HPDE6-E6E7 (cell line): Measurements from ENCODE around the gene GADD45B.
"Not testable (repeated sequence)": the region's sequence is repeated elsewhere in the genome, so short reads cannot be mapped to it uniquely, and the experiment has no call there.

Source experiments
- DNase-seq: peaks from one replicate; pipeline ENCODE4 v3.0.0; 2011; ENCODE audit warnings: missing footprints; ENCODE audit errors: extremely low spot score

Gene GADD45B

GRCh38 chr19:2469102-2469914 is 6.6 kb upstream of the GADD45B start:
- DNase-seq = peak; percentile 65

- DNase-seq = not testable (repeated sequence)
Observed at GRCh38 chr19:2469915-2470200, 6.1 kb upstream of the GADD45B start.

GRCh38 chr19:2474232-2475017 is 1.5 kb upstream of the GADD45B start:
- DNase-seq = peak; percentile 74

GRCh38 chr19:2475018-2475701 is 767 bp upstream of the GADD45B start:
- DNase-seq = peak; percentile 52

- DNase-seq = no peak
Observed at GRCh38 chr19:2476451-2477140, 669 bp downstream of the GADD45B start.

GRCh38 chr19:2477141-2477710 is 1.3 kb downstream of the GADD45B start:
- peak; percentile 51 for DNase-seq

GRCh38 chr19:2477732-2478191 is 1.8 kb downstream of the GADD45B start:
- no peak for DNase-seq

- peak; percentile 50 for DNase-seq
Observed at GRCh38 chr19:2478278-2478755, 2.4 kb downstream of the GADD45B start.

- peak; percentile 60 for DNase-seq
Observed at GRCh38 chr19:2478756-2479555, 3.0 kb downstream of the GADD45B start.

- no peak for DNase-seq
Observed at GRCh38 chr19:2479556-2480194, 3.7 kb downstream of the GADD45B start.

- DNase-seq = no peak
Observed at GRCh38 chr19:2481466-2481865, 5.5 kb downstream of the GADD45B start.

GRCh38 chr19:2482354-2483038 is 6.6 kb downstream of the GADD45B start:
- DNase-seq = no peak

GRCh38 chr19:2483084-2483483 is 7.2 kb downstream of the GADD45B start:
- no peak for DNase-seq

GRCh38 chr19:2483484-2484151 is 7.7 kb downstream of the GADD45B start:
- DNase-seq = no peak

- no peak for DNase-seq
Observed at GRCh38 chr19:2484178-2484937, 8.4 kb downstream of the GADD45B start.

GRCh38 chr19:2485428-2485827 is 9.5 kb downstream of the GADD45B start:
- DNase-seq = no peak

- DNase-seq = no peak
Observed at GRCh38 chr19:2487090-2487489, 11.2 kb downstream of the GADD45B start.

- DNase-seq = no peak
Observed at GRCh38 chr19:2487842-2488241, 11.9 kb downstream of the GADD45B start.
